GM12891 (cell line): ENCODE measurements around the gene RNU11.

Experiments
- POLR2A ChIP-seq: IDR thresholded peaks from 2 replicates; pipeline ENCODE4 v1.6.1; 2011; ENCODE audit warnings: low read depth, low read length, control low read depth
- POLR2AphosphoS5 ChIP-seq: IDR thresholded peaks from 2 replicates; pipeline ENCODE4 v1.6.1; 2011; ENCODE audit warnings: low read depth, low read length, control low read depth
- TAF1 ChIP-seq: IDR thresholded peaks from 2 replicates; pipeline ENCODE4 v1.6.1; 2011; ENCODE audit warnings: low read depth, low read length, control low read depth

DNA sequence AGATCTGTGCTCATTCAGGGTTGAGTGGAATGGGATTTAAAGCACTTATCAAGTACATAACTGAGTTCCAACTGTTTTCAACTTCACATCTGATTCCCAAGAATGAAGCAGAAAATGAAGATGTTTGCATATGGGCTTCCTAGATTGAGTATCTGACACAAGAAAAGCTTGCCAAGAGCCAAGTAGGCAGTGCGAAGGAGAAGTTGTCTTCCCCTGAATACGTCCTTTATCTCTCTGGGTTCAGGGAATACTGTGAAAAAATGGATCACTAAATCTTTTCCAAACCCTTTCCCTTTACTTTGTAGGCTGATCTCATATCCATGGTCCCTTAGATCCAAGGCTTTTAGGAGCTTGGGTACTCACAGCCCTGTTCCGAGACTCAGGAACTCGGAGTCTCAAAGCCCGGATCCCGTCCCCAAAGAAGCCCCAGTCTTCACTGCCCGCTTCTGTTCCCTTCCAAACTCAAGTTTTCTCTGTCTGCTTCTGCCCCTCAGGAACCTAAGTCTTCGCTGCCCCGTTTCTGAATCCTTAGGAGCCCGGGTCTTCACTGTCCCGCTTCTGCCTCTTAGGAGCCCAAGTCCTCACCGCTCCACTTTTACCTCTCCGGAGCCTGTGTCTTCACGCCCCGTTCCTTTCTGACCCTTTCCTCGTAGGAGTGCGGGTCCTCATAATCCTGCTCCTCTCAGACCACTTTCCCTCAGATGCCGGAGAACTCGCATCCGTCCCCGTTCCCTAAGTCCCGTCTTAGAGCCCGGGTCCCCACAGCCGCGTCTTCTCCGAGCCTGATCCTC lies 6.1 kb upstream of the RNU11 start:
- TF ChIP-seq POLR2A (no peak), TAF1 (no peak), POLR2AphosphoS5 (no peak)
